Activated naive CD4-positive, alpha-beta T cell treated with anti-CD3 and anti-CD28 coated beads for 36 hours (primary cell): ENCODE measurements around the gene PANK4. TPM values are rescaled to one million over a fixed set of nuclear protein-coding genes. Genes with fewer than 3 reads are reported as not detected.

Source experiments
- CTCF ChIA-PET: fragments of 350-600 bp; sonication (Branson Sonifier 250); formaldehyde crosslinking; loops from one replicate; lab custom pipeline; 2021; ENCODE audit warnings: antibody characterized with exemption; lab: Charles Lee
- DNase-seq: peaks from one replicate; pipeline ENCODE4 v3.0.0-alpha.2; 2020
- H3K27ac Mint-ChIP-seq: one replicate; pipeline ENCODE4 v1.8.0; 2021; ENCODE audit warnings: mild to moderate bottlenecking, mixed read lengths
- H3K27me3 Mint-ChIP-seq: one replicate; pipeline ENCODE4 v1.8.0; 2021; ENCODE audit warnings: low read depth, mixed read lengths
- H3K36me3 Mint-ChIP-seq: one replicate; pipeline ENCODE4 v1.8.0; 2021; ENCODE audit warnings: low read depth, mixed read lengths
- H3K4me1 Mint-ChIP-seq: one replicate; pipeline ENCODE4 v1.8.0; 2021; ENCODE audit warnings: low read depth, mixed read lengths
- H3K4me3 Mint-ChIP-seq: one replicate; pipeline ENCODE4 v1.8.0; 2021; ENCODE audit warnings: mild to moderate bottlenecking, moderate library complexity, mixed read lengths
- H3K9me3 Mint-ChIP-seq: one replicate; pipeline ENCODE4 v1.8.0; 2021; ENCODE audit warnings: mixed read lengths
- intact Hi-C: fragments of 100-400 bp; cut with micrococcal nuclease; formaldehyde crosslinking; loops from one replicate; pipeline ENCODE4 v1.15.1; 2023
- total RNA-seq, 2 experiments: library from RNA; stranded (reverse); gene quantifications; one replicate each; pipeline ENCODE4 v1.2.3, GENCODE V29; 2021

The PANK4 gene
- total RNA-seq, 2 experiments from 2014 or later = 46.6 to 51.4 TPM

DNA sequence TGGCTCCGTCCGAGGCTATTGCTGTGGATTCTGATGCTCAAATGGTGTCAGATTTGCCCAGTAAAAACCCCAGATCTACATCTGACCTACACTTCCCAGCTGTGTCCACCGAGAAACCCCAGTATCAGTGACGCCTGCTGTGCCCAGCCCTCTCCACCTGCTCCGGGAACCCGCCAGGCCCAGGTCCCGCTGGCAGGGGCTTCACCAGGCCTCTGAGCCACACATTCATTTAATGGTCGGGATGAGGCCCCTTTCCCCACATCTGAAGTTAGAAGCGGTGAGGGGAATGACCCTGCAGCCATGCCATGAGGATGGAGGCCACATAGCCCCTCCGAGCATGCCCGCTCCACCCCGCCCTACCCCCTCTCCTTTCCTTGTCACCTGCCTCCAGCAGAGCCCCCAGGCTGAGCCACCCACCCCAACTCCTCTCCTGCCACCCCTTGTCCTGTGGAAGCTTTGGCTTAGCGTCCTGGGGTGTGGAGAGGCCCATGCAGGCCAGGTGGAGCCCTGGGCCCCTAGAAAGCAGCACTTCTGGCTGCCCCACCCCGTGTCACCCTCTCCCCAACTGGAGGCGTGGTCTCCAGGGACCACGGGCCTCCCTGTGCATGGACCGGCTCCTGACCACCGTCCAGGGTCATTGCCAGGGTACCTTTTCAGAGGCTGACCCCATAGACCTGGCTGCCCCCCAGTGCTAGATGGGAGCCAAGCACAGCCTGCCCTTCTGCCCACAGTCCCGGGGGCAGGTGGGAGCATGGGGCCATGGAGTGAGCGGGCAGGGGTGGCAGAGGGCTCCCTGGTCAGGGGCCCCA is 37.8 kb upstream of the PANK4 start:
- H3K9me3 Mint-ChIP-seq = no peaks in the 10 kb centered on the region
- H3K4me1 Mint-ChIP-seq = peaks cover 3% of the 10 kb centered on the region
- no peak for DNase-seq
- no peaks in the 10 kb centered on the region for H3K27me3 Mint-ChIP-seq
- H3K4me3 Mint-ChIP-seq = no peak overlapping the region
- intact Hi-C loops = no loop called here
- CTCF ChIA-PET = interaction anchor here (1.3 kb wide), 1 partner anchor 8 kb away, joined by 3 read pairs; the partner anchor contains the start of gene TNFRSF14
- no peak overlapping the region for H3K27ac Mint-ChIP-seq
- H3K36me3 Mint-ChIP-seq = peaks cover 1% of the 10 kb centered on the region

DNA sequence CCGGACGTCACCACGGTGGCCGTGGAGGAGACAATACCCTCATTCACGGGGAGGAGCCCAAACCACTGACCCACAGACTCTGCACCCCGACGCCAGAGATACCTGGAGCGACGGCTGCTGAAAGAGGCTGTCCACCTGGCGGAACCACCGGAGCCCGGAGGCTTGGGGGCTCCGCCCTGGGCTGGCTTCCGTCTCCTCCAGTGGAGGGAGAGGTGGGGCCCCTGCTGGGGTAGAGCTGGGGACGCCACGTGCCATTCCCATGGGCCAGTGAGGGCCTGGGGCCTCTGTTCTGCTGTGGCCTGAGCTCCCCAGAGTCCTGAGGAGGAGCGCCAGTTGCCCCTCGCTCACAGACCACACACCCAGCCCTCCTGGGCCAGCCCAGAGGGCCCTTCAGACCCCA is 36.8 kb upstream of the PANK4 start:
- CTCF ChIA-PET = interaction anchor here (1.4 kb wide), 1 partner anchor 22 kb away, joined by 3 read pairs; no protein-coding TSS in a partner anchor
- Mint-ChIP-seq H3K4me3 (no peak overlapping the region), H3K9me3 (no peaks in the 10 kb centered on the region), H3K27ac (no peak overlapping the region), H3K36me3 (peaks cover 4% of the 10 kb centered on the region), H3K4me1 (peaks cover 6% of the 10 kb centered on the region), H3K27me3 (no peaks in the 10 kb centered on the region)
- DNase-seq = no peak
- intact Hi-C loops = no loop called here

DNA sequence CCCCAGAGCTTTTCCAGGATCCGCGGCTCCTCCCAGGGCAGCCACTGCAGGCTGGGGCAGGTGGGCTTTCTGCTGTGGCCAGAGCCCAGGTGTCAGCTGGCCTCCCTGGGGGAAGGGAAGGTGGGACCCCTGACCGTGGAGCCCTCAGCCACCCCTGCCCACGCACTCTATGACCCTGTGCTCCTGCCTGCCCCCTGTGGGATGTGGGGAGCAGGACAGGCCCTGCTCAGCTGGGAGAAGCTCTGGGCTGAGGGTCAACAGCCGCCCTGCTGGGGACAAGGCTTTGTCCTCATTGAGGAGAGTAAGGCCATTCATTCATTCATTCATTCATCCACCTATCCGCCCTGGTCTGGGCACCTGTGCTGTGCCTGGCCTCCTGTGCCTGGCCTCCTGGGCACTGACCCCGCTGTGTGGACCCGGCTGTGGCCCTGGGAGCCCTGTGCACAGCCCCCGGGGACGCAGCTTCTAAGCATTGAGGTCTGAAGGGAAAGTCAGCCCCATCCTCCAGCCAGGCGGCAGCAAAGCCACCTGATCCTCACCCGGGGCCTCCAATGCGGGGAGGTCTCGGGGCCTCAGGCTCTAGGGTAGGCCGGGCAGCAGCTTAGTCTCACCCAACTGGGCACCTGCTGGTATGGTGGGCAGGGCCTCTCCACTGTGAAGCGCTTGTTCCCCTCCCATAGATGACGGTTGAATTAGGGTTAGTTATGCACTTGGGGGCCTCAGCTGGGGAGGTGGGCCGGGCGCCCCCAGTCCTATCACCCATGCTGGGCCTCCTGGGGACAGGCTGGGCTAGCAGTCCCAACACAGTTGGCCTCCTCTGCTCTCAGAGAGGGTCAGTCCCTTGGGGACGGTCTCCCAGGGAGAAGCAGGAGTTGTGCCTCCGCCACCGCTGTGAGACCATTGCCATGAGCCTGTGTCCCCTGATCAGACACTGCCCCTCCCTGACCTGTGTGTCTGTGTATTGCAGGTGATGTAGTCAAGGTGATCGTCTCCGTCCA is 35.8 kb upstream of the PANK4 start:
- peaks cover 4% of the 10 kb centered on the region for H3K36me3 Mint-ChIP-seq
- intact Hi-C loops = no loop called here
- no peak overlapping the region for H3K27ac Mint-ChIP-seq
- no peaks in the 10 kb centered on the region for H3K27me3 Mint-ChIP-seq
- no peak overlapping the region for H3K4me3 Mint-ChIP-seq
- H3K9me3 Mint-ChIP-seq = no peaks in the 10 kb centered on the region
- CTCF ChIA-PET = interaction anchor here (0.6 to 1.7 kb wide), 10 partner anchors 9 to 149 kb away, joined by 3 to 10 read pairs (median 4); no protein-coding TSS in a partner anchor
- peaks cover 15% of the 10 kb centered on the region for H3K4me1 Mint-ChIP-seq
- peak; percentile 38 for DNase-seq

DNA sequence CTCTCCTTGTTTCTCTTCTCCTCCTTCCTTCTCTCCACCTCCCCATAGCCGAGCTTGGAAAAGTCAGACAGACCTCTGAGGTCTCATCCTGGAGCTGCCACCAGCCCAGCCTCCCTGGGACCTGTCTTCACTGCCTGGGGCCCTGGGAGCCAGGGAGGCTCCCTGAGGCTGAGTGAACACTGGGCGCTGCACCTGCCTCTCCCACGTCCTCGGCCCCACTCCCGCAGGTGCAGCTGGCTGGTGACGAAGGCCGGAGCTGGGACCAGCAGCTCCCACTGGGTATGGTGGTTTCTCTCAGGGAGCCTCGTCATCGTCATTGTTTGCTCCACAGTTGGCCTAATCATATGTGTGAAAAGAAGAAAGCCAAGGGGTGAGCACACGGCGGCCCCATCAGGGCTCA is 35.0 kb upstream of the PANK4 start:
- no peak overlapping the region for H3K4me3 Mint-ChIP-seq

DNA sequence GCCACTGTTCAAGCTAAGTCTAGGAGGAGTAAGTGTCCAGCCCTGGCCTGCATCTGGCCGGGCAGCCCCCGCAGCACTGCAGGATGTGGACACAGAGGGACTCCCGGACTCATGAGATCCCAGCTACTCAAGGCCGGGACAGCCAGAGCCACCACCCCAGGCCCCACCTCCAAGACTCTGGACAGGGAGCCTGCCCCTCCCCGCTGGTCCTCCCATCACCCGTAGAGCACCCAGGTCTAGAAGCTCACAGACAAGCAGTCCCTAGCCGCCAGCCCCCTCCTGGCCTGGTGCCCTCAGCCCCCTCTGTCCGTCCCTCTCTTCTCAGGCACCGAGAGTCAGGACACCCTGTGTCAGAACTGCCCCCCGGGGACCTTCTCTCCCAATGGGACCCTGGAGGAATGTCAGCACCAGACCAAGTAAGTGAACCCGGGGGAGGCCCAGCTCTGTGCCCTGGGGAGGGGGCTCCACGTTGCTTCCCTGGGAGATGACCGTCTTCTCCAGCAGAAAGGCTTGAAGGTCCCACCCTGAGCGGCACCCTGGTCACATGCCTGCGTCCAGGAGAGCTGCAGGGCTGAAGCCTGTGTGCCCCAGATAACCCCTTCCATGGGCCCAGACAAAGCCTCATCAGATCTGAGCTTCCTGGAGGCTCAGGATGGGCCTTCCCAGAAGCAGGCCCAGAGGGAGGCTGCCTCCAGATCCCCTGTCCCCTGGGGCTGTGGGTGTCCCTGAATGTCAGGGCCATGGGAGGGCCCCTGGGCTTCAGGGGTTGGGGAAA is 34.1 kb upstream of the PANK4 start:
- intact Hi-C loops = no loop called here
- CTCF ChIA-PET = interaction anchor here (1.0 to 1.7 kb wide), 4 partner anchors 17 to 147 kb away, joined by 3 to 10 read pairs (median 4); no protein-coding TSS in a partner anchor

More for the DNA sequence above, 35.0 kb upstream of the PANK4 start:
- no peak for DNase-seq
- Mint-ChIP-seq H3K36me3 (peaks cover 8% of the 10 kb centered on the region), H3K27ac (peak overlapping the region; percentile 28), H3K4me1 (peaks cover 18% of the 10 kb centered on the region), H3K9me3 (no peaks in the 10 kb centered on the region), H3K27me3 (no peaks in the 10 kb centered on the region)
- CTCF ChIA-PET = interaction anchor here (0.6 to 1.7 kb wide), 8 partner anchors 9 to 148 kb away, joined by 3 to 10 read pairs (median 4); no protein-coding TSS in a partner anchor
- intact Hi-C loops = no loop called here

DNA sequence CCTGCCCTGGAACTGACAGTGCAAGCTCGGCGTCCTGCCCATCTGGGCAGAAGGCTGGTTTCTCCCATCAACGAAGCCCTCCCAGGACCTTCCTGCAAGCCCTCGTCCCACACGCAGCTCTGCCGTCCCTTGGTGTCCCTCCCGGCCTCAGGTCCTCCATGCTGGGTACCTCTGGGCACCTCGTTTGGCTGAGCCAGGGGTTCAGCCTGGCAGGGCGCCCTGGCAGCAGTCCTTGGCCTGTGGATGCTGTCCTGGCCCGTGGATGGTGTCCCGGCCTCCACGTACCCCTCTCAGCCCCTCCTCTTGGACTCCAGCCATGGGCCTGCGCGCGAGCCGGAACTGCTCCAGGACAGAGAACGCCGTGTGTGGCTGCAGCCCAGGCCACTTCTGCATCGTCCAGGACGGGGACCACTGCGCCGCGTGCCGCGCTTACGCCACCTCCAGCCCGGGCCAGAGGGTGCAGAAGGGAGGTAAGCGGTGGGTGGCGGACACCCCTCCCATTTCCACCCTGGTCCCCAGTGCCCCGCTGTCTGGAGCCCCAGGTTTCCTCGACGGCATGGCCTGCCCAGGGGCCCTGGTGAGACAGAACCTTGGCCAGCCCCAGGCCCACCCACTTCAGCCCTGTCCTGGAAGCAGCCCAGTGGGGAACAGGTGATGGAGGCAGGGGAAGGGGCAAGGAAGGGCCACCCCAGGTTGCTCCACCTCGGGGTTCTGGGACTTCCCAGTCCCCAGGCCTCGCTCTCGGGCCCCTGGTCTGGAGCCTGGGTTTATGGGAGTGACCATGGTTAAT is 33.3 kb upstream of the PANK4 start:
- no peaks in the 10 kb centered on the region for H3K9me3 Mint-ChIP-seq
- DNase-seq = no peak
- peaks cover 12% of the 10 kb centered on the region for H3K36me3 Mint-ChIP-seq
- intact Hi-C loops = no loop called here
- H3K4me3 Mint-ChIP-seq = no peak overlapping the region
- no peak overlapping the region for H3K27ac Mint-ChIP-seq
- H3K4me1 Mint-ChIP-seq = peaks cover 27% of the 10 kb centered on the region
- no peaks in the 10 kb centered on the region for H3K27me3 Mint-ChIP-seq
- CTCF ChIA-PET = no interaction called here

More for the DNA sequence above, 34.1 kb upstream of the PANK4 start:
- H3K4me3 Mint-ChIP-seq = no peak overlapping the region
- H3K27ac Mint-ChIP-seq = no peak overlapping the region
- H3K36me3 Mint-ChIP-seq = peaks cover 12% of the 10 kb centered on the region
- no peak for DNase-seq
- no peaks in the 10 kb centered on the region for H3K27me3 Mint-ChIP-seq
- H3K4me1 Mint-ChIP-seq = peaks cover 19% of the 10 kb centered on the region
- H3K9me3 Mint-ChIP-seq = no peaks in the 10 kb centered on the region

DNA sequence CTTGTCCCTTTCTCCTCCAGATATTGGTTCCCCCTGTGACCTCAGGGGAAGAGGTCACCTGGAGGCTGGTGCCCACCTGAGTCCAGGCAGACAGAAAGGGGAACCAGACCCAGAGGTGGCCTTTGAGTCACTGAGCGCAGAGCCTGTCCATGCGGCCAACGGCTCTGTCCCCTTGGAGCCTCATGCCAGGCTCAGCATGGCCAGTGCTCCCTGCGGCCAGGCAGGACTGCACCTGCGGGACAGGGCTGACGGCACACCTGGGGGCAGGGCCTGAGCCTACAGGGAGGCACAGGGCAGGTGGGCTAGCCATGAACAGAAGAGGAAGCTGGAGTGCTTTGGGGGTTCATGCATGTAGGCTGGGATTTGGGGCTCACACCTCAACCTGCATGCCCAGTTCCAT is 32.5 kb upstream of the PANK4 start:
- no peak for DNase-seq
- Mint-ChIP-seq H3K4me3 (no peak overlapping the region), H3K36me3 (peaks cover 12% of the 10 kb centered on the region), H3K27ac (peak overlapping the region; percentile 65), H3K27me3 (no peaks in the 10 kb centered on the region), H3K9me3 (no peaks in the 10 kb centered on the region), H3K4me1 (peaks cover 30% of the 10 kb centered on the region)
- CTCF ChIA-PET = no interaction called here
- intact Hi-C loops = no loop called here

DNA sequence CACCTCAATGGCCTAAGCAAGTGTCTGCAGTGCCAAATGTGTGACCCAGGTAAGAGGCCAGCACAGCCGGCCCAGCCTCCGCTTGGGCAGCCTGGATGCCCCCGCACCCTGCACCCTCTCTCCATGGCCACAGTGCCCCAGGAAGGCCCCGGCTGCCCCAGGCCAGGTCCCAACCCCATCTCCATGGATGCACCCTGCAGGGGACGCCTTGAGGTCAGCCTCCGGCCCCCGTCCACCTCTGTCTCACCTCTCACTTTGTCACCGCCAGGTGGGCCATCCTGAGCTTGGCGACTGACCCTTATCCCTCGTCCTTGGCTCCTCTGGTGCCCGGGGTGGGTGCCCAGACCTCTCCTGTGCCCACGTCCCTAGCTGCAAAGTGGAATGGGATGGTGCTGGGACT is 32.0 kb upstream of the PANK4 start:
- CTCF ChIA-PET = no interaction called here
- Mint-ChIP-seq H3K36me3 (peaks cover 11% of the 10 kb centered on the region), H3K27ac (peak overlapping the region; percentile 99), H3K27me3 (no peaks in the 10 kb centered on the region), H3K9me3 (no peaks in the 10 kb centered on the region), H3K4me1 (peaks cover 31% of the 10 kb centered on the region), H3K4me3 (peak overlapping the region; percentile 58)
- no peak for DNase-seq
- intact Hi-C loops = no loop called here

DNA sequence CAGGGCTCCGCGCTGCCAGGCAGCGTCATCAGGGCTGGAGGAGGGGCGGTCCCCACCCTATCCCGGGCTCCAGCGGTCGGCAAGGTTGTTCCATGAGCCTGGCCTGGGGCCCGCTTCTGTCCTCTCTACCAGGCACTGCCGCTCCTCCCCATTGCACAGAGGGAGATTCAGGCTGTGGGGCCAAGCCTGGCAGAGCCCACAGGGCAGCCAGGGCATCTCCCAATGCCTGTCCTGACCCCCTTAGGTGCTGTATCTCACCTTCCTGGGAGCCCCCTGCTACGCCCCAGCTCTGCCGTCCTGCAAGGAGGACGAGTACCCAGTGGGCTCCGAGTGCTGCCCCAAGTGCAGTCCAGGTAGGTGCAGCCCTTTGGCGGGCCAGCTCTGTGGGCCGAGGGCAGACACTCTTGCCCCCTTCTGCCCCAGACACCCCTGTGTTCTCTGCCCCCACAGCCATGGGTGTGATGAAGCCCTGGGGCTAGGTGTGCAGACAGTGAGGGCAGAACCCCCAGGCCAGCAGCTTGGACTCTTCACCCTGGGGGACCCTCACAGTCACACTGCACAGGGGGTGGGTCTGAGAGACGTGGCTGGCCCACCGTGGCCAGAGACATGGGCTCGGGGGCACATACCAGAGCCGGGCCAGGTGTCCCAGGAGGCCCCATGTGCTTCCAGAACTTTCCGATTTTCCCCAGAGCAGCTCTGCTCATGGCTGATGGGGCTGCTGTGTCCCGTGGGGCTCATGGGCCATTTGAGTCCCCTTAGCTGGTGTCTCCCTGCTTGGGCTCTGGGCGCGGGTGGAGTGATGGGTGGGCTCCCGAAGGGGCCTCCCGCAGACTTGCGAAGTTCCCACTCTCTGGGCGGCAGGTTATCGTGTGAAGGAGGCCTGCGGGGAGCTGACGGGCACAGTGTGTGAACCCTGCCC is 31.3 kb upstream of the PANK4 start:
- CTCF ChIA-PET = interaction anchor here (2.4 kb wide), 1 partner anchor 25 kb away, joined by 11 read pairs; no protein-coding TSS in a partner anchor
- H3K27me3 Mint-ChIP-seq = no peaks in the 10 kb centered on the region

More for the DNA sequence above, 31.3 kb upstream of the PANK4 start:
- no peaks in the 10 kb centered on the region for H3K9me3 Mint-ChIP-seq
- peaks cover 31% of the 10 kb centered on the region for H3K4me1 Mint-ChIP-seq
- H3K4me3 Mint-ChIP-seq = peak overlapping the region; percentile 93
- peak overlapping the region; percentile 99 for H3K27ac Mint-ChIP-seq
- intact Hi-C loops = no loop called here
- H3K36me3 Mint-ChIP-seq = peaks cover 11% of the 10 kb centered on the region
- no peak for DNase-seq
